Activated CD4-positive, alpha-beta T cell treated with anti-CD3 and anti-CD28 coated beads, Interleukin-10, Interleukin-2, amounts not matched to agents 100 ng/mL and 50 ng/mL, durations not matched to agents 16 hours and 8 hours (primary cell): ENCODE data around the gene PDCD4.
"Not testable (repeated sequence)": the region's sequence is repeated elsewhere in the genome, so short reads cannot be mapped to it uniquely, and the experiment has no call there.

Experiments
- DNase-seq: peaks from one replicate; pipeline ENCODE4 v3.0.0-alpha.2; 2020

The PDCD4 gene

GRCh38 chr10:110892602-110893288 is 21.0 kb downstream of the PDCD4 start:
- no peak for DNase-seq

- peak; percentile 72 for DNase-seq
Observed at GRCh38 chr10:110893559-110894179, 21.9 kb downstream of the PDCD4 start.

GRCh38 chr10:110897184-110897583 is 25.5 kb downstream of the PDCD4 start:
- DNase-seq = no peak

- no peak for DNase-seq
Observed at GRCh38 chr10:110898391-110898790, 26.7 kb downstream of the PDCD4 start.

- no peak for DNase-seq
Observed at GRCh38 chr10:110900983-110901382, 29.3 kb downstream of the PDCD4 start.

- peak; percentile 54 for DNase-seq
Observed at GRCh38 chr10:110901954-110902819, 30.5 kb downstream of the PDCD4 start.

- DNase-seq = peak; percentile 78
Observed at GRCh38 chr10:110903280-110904278, 31.9 kb downstream of the PDCD4 start.

GRCh38 chr10:110910138-110910537 is 38.4 kb downstream of the PDCD4 start:
- no peak for DNase-seq

- DNase-seq = no peak
Observed at GRCh38 chr10:110912374-110912773, 40.6 kb downstream of the PDCD4 start.

- no peak for DNase-seq
Observed at GRCh38 chr10:110914431-110914830, 42.7 kb downstream of the PDCD4 start.

GRCh38 chr10:110915035-110915434 is 43.3 kb downstream of the PDCD4 start:
- DNase-seq = no peak

- not testable (repeated sequence) for DNase-seq
Observed at GRCh38 chr10:110915600-110915999, 43.9 kb downstream of the PDCD4 start.

- DNase-seq = no peak
Observed at GRCh38 chr10:110916554-110917346, 45.0 kb downstream of the PDCD4 start.

GRCh38 chr10:110918269-110918642 is 46.5 kb downstream of the PDCD4 start:
- no peak for DNase-seq

GRCh38 chr10:110918643-110919348 is 47.1 kb downstream of the PDCD4 start, which contains the start of gene BBIP1:
TSS of gene BBIP1 (minus strand) at chr10:110919180. CDS start at chr10:110918157, 1,023 bp downstream.
- peak; percentile 96 for DNase-seq

GRCh38 chr10:110919349-110919931 is 47.7 kb downstream of the PDCD4 start, which contains the start of gene SHOC2:
TSS of gene SHOC2 (plus strand) at chr10:110919604. CDS start at chr10:110964359, 44,755 bp downstream.
- DNase-seq = peak; percentile 100

GRCh38 chr10:110919971-110920881 is 48.5 kb downstream of the PDCD4 start:
- DNase-seq = peak; percentile 29

- peak; percentile 36 for DNase-seq
Observed at GRCh38 chr10:110923856-110924493, 52.2 kb downstream of the PDCD4 start.

GRCh38 chr10:110927461-110927860 is 55.7 kb downstream of the PDCD4 start:
- no peak for DNase-seq
